Fibroblast of the aortic adventitia (primary cell): Measurements from ENCODE around the gene DNAAF5. TPM values are rescaled to one million over a fixed set of nuclear protein-coding genes. Genes with fewer than 3 reads are reported as not detected.

Source experiments
- DNase-seq: peaks from one replicate; pipeline ENCODE4 v3.0.0-alpha.2; 2010; ENCODE audit warnings: low read depth
- H3K4me3 ChIP-seq: 2 replicates; pipeline ENCODE4 v1.5.1; 2011; ENCODE audit warnings: low read depth, mild to moderate bottlenecking, control low read depth, low read length, moderate library complexity
- CTCF ChIP-seq: IDR thresholded peaks from 2 replicates; pipeline ENCODE4 v1.5.1; 2011; ENCODE audit warnings: mild to moderate bottlenecking, low read length, control low read depth, inconsistent platforms; ENCODE audit not compliant: insufficient read depth
- total RNA-seq: library from RNA; depleted of rRNA; stranded (reverse); fragments of >200 nt; gene quantifications from 2 replicates; pipeline ENCODE4 v1.2.3, GENCODE V29; 2012; ENCODE audit warnings: low replicate concordance

DNAAF5 gene
- total RNA-seq, 1 donor, result 22.0 TPM

GRCh38 chr7:734214-734613, 7.7 kb downstream of the DNAAF5 start:
- TF ChIP-seq CTCF, result no peak
- DNase-seq, result no peak

GRCh38 chr7:734808-735207, 8.3 kb downstream of the DNAAF5 start:
- TF ChIP-seq CTCF, result no peak
- no peak for DNase-seq
- H3K4me3 ChIP-seq, result no peak overlapping the region

More at GRCh38 chr7:734214-734613, 7.7 kb downstream of the DNAAF5 start:
- H3K4me3 ChIP-seq, result no peak overlapping the region

- no peak overlapping the region for H3K4me3 ChIP-seq
- no peak for DNase-seq
- TF ChIP-seq CTCF, result no peak
Measured at GRCh38 chr7:738241-738640, 11.7 kb downstream of the DNAAF5 start.

- no peak overlapping the region for H3K4me3 ChIP-seq
- DNase-seq, result no peak
- no peak for TF ChIP-seq CTCF
Measured at GRCh38 chr7:738723-739454, 12.4 kb downstream of the DNAAF5 start.

- no peak for TF ChIP-seq CTCF
- DNase-seq, result no peak
- no peak overlapping the region for H3K4me3 ChIP-seq
Measured at GRCh38 chr7:739455-739982, 13.0 kb downstream of the DNAAF5 start.

GRCh38 chr7:739983-740942, 13.8 kb downstream of the DNAAF5 start:
- no peak overlapping the region for H3K4me3 ChIP-seq
- no peak for DNase-seq
- TF ChIP-seq CTCF, result no peak
